Activated naive CD4-positive, alpha-beta T cell treated with anti-CD3 and anti-CD28 coated beads, Interleukin-2, amount 50 U/mL, for 72 hours (primary cell): ENCODE data around the gene LIMK2. TPM values are rescaled to one million over a fixed set of nuclear protein-coding genes. Genes with fewer than 3 reads are reported as not detected.

ENCODE experiments used
- ATAC-seq, 2 donors: fragments of 150-1000 bp; cut with Tn5 transposase; 2 replicates each; pipeline ENCODE4 v1.10.0; 2021; ENCODE audit warnings: mild to moderate bottlenecking in 2 of 2, moderate library complexity in 2 of 2
- DNase-seq, 2 donors: peaks; one replicate each; pipeline ENCODE4 v3.0.0; 2021 to 2022; ENCODE audit warnings: low spot score in 2 of 2
- H3K27ac Mint-ChIP-seq, 2 donors: one replicate each; pipeline ENCODE4 v1.8.0; 2022; ENCODE audit warnings: mild to moderate bottlenecking in 2 of 2, mixed read lengths in 2 of 2
- H3K36me3 Mint-ChIP-seq, 2 donors: one replicate each; pipeline ENCODE4 v1.8.0; 2022; ENCODE audit warnings: mixed read lengths in 2 of 2
- H3K9me3 Mint-ChIP-seq, 2 donors: one replicate each; pipeline ENCODE4 v1.8.0; 2022; ENCODE audit warnings: mixed read lengths in 2 of 2
- total RNA-seq, 2 donors: library from RNA; stranded (reverse); gene quantifications; one replicate each; pipeline ENCODE4 v1.2.3, GENCODE V29; 2022

The LIMK2 gene
- total RNA-seq, 2 donors from 2014 or later = 46.8 to 66.2 TPM

- peak overlapping the region in 1 of 2 donors; percentile 61 for H3K27ac Mint-ChIP-seq
- H3K36me3 Mint-ChIP-seq = peaks cover 8 to 44% of the 10 kb centered on the region in 2 donors
- ATAC-seq (no peak), DNase-seq (no peak)
- no peaks in the 10 kb centered on the region for H3K9me3 Mint-ChIP-seq
These were observed 63.5 kb downstream of the LIMK2 start for GRCh38 chr22:31275576-31275975.

GRCh38 chr22:31276426-31277167 is 64.5 kb downstream of the LIMK2 start:
- DNase-seq (no peak), ATAC-seq (no peak)
- Mint-ChIP-seq H3K36me3 (peaks cover 8 to 46% of the 10 kb centered on the region in 2 donors), H3K9me3 (no peaks in the 10 kb centered on the region), H3K27ac (peak overlapping the region in 1 of 2 donors; percentile 61)

- peaks cover 8 to 49% of the 10 kb centered on the region in 2 donors for H3K36me3 Mint-ChIP-seq
- ATAC-seq = no peak
- DNase-seq = no peak
- H3K9me3 Mint-ChIP-seq = no peaks in the 10 kb centered on the region
- H3K27ac Mint-ChIP-seq = peak overlapping the region; percentile 88 to 95
These were observed 65.6 kb downstream of the LIMK2 start for GRCh38 chr22:31277741-31278140.

GRCh38 chr22:31278151-31278621 is 66.1 kb downstream of the LIMK2 start:
- DNase-seq = no peak
- H3K36me3 Mint-ChIP-seq = peaks cover 5 to 46% of the 10 kb centered on the region in 2 donors
- peak overlapping the region; percentile 88 to 95 for H3K27ac Mint-ChIP-seq
- ATAC-seq = no peak
- H3K9me3 Mint-ChIP-seq = no peaks in the 10 kb centered on the region

- peak overlapping the region; percentile 88 to 95 for H3K27ac Mint-ChIP-seq
- H3K36me3 Mint-ChIP-seq = peaks cover 4 to 42% of the 10 kb centered on the region in 2 donors
- ATAC-seq (peak; percentile 73 to 86), DNase-seq (peak; percentile 28 to 53)
- no peaks in the 10 kb centered on the region for H3K9me3 Mint-ChIP-seq
These were observed 66.7 kb downstream of the LIMK2 start for GRCh38 chr22:31278626-31279326.

- DNase-seq = no peak
- Mint-ChIP-seq H3K9me3 (no peaks in the 10 kb centered on the region), H3K36me3 (peaks cover 4 to 37% of the 10 kb centered on the region in 2 donors), H3K27ac (peak overlapping the region; percentile 88 to 95)
- no peak for ATAC-seq
These were observed 67.2 kb downstream of the LIMK2 start for GRCh38 chr22:31279327-31279669.

GRCh38 chr22:31279821-31280505 is 67.9 kb downstream of the LIMK2 start:
- peak overlapping the region; percentile 88 to 95 for H3K27ac Mint-ChIP-seq
- DNase-seq (no peak), ATAC-seq (peak in 1 of 2 donors; percentile 51)
- H3K9me3 Mint-ChIP-seq = no peaks in the 10 kb centered on the region
- H3K36me3 Mint-ChIP-seq = peaks cover 4 to 34% of the 10 kb centered on the region in 2 donors

GRCh38 chr22:31281733-31282132 is 69.6 kb downstream of the LIMK2 start:
- no peaks in the 10 kb centered on the region for H3K9me3 Mint-ChIP-seq
- peaks cover 0 to 37% of the 10 kb centered on the region in 2 donors for H3K36me3 Mint-ChIP-seq
- peak overlapping the region; percentile 36 to 50 for H3K27ac Mint-ChIP-seq
- ATAC-seq (no peak), DNase-seq (no peak)

GRCh38 chr22:31282748-31283468 is 70.8 kb downstream of the LIMK2 start:
- no peaks in the 10 kb centered on the region for H3K9me3 Mint-ChIP-seq
- H3K27ac Mint-ChIP-seq = peak overlapping the region; percentile 92 to 93
- ATAC-seq (no peak), DNase-seq (no peak)
- H3K36me3 Mint-ChIP-seq = peaks cover 0 to 41% of the 10 kb centered on the region in 2 donors

GRCh38 chr22:31284281-31285155 is 72.4 kb downstream of the LIMK2 start:
- H3K36me3 Mint-ChIP-seq = peaks cover 2 to 40% of the 10 kb centered on the region in 2 donors
- H3K27ac Mint-ChIP-seq = peak overlapping the region; percentile 70 to 93
- DNase-seq (no peak), ATAC-seq (no peak)
- no peaks in the 10 kb centered on the region for H3K9me3 Mint-ChIP-seq

- peak; percentile 52 to 53 for ATAC-seq
- DNase-seq = peak; percentile 47 to 68
- H3K9me3 Mint-ChIP-seq = no peaks in the 10 kb centered on the region
- H3K36me3 Mint-ChIP-seq = peaks cover 12 to 40% of the 10 kb centered on the region in 2 donors
- H3K27ac Mint-ChIP-seq = peak overlapping the region; percentile 93 to 95
These were observed 74.5 kb downstream of the LIMK2 start for GRCh38 chr22:31286360-31287255.

- peaks cover 17 to 34% of the 10 kb centered on the region in 2 donors for H3K36me3 Mint-ChIP-seq
- H3K27ac Mint-ChIP-seq = peak overlapping the region; percentile 93 to 95
- ATAC-seq = no peak
These were observed 75.9 kb downstream of the LIMK2 start for GRCh38 chr22:31287818-31288495.

GRCh38 chr22:31288496-31289240 is 76.6 kb downstream of the LIMK2 start:
- Mint-ChIP-seq H3K36me3 (peaks cover 17 to 34% of the 10 kb centered on the region in 2 donors), H3K27ac (peak overlapping the region in 1 of 2 donors; percentile 93), H3K9me3 (no peaks in the 10 kb centered on the region)
- no peak for DNase-seq
- ATAC-seq = no peak

More at GRCh38 chr22:31287818-31288495, 75.9 kb downstream of the LIMK2 start:
- no peak for DNase-seq
- H3K9me3 Mint-ChIP-seq = no peaks in the 10 kb centered on the region
